Measurements from ENCODE around the gene CCDC83. TPM values are rescaled to one million over a fixed set of nuclear protein-coding genes. Genes with fewer than 3 reads are reported as not detected.

Gene CCDC83
- total RNA-seq, 1 experiment from 2014 or later: not detected

DNA sequence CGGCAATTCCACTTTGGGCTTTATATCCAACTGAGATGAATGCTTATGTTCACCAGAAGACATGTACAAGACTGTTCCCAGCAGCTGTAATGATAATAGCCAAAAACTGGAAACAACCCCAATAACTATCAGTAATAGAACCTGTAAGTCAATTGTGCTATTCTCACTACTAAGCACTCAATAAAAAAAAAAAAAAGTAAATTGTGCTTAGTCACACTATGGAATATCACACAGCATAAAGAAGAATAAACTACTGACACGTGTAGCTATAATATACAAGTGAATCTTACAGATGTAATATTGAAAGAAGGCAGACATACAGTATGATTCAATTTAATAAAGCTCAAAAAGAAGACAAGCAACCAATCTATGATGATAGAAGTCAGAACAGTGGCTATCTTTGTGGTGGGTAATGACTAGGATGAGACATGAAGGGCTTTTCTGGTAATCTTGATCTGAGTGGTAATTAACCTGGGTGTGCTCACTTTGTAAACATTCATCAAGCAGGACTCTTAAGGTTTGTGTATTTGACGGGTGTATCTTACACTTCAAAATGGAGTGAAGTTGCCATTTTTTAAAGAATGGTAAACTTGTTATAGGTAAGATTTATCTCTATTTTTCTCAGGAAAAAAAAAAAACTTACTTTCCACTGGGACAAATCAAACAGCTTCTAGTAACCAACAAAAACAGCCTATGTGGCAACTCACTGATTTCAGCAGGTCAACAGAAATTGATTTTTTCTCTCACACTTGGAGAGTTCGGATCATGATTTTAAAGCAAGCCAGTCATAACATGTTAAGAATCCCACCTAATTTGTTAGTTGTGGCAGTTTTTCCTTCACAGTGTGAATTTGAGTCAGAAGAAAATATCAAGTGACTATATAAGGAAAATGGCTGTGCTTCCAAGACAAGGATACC is 84.2 kb downstream of the CCDC83 start:
- peaks cover 3 to 7% of the 10 kb centered on the region in 2 experiments; a peak in 4 of 5 replicates for H3K9me3 Mint-ChIP-seq
- no peaks in the 10 kb centered on the region for H3K4me1 ChIP-seq (ENCODE audit: insufficient read depth, low read length)
- H3K23me2 ChIP-seq (ENCODE audit: insufficient read length, low read depth, low read length, poor library complexity, severe bottlenecking): no peaks in the 10 kb centered on the region
- no peak overlapping the region for H3T11ph ChIP-seq (ENCODE audit: low read length)
- H3K4me2 ChIP-seq (ENCODE audit: insufficient read depth, insufficient read length, low read length): no peak overlapping the region
- H3K4me3 Mint-ChIP-seq: no peak overlapping the region
- no peaks in the 10 kb centered on the region for H3K27me3 ChIP-seq (ENCODE audit: insufficient read depth, low read length)
- H4K91ac ChIP-seq (ENCODE audit: insufficient read length, low read depth, low read length): no peak overlapping the region
- no peak overlapping the region for H2BK120ac ChIP-seq (ENCODE audit: low read depth, low read length, poor library complexity, severe bottlenecking)
- H4K20me1 ChIP-seq (ENCODE audit: control insufficient read depth, insufficient read depth, insufficient read length): no peaks in the 10 kb centered on the region
- H3K36me3 Mint-ChIP-seq (ENCODE audit: insufficient read depth in 1 of 3, low read depth in 3 of 3): peaks cover 0 to 10% (median 4%) of the 10 kb centered on the region in 3 experiments; a peak in 4 of 7 replicates
- H4K5ac ChIP-seq (ENCODE audit: insufficient read length, low read depth, low read length): no peak overlapping the region
- DNase-seq: no peak
- no peak overlapping the region for H2BK15ac ChIP-seq (ENCODE audit: low read depth, low read length)
- H3K23ac ChIP-seq (ENCODE audit: insufficient read length, low read depth, low read length): no peak overlapping the region
- H3K27ac ChIP-seq (ENCODE audit: insufficient read length, low read depth, low read length): no peak overlapping the region
- no peak overlapping the region for H3K18ac ChIP-seq (ENCODE audit: insufficient read length, low read depth, low read length)
- H3K56ac ChIP-seq (ENCODE audit: insufficient read length, low read depth, low read length): no peak overlapping the region
- no peak overlapping the region for H2AK5ac ChIP-seq (ENCODE audit: insufficient read length, low read length)
- no peak overlapping the region for H3K14ac ChIP-seq (ENCODE audit: insufficient read depth, low read length)
- H3K9ac ChIP-seq (ENCODE audit: extremely low read depth, insufficient read length, low read length): no peak overlapping the region
- peaks cover 4% of the 10 kb centered on the region in 2 experiments; a peak in 2 of 4 replicates for H3K4me1 Mint-ChIP-seq
- H3K27ac Mint-ChIP-seq: no peak overlapping the region
- H3K79me2 ChIP-seq (ENCODE audit: insufficient read depth, low read length): no peaks in the 10 kb centered on the region
- H2BK20ac ChIP-seq (ENCODE audit: low read depth, low read length, poor library complexity, severe bottlenecking): no peak overlapping the region
- peaks cover 2% of the 10 kb centered on the region; the same call in 1 of the 2 replicates for H3K27me3 Mint-ChIP-seq (ENCODE audit: low read depth)
- no peak overlapping the region for H3K4ac ChIP-seq (ENCODE audit: low read depth, low read length)
- H2AFZ ChIP-seq (ENCODE audit: low read length): no peak overlapping the region
- no peak overlapping the region for H2BK12ac ChIP-seq (ENCODE audit: insufficient read length, low read depth, low read length)
- no peak overlapping the region for H2BK5ac ChIP-seq (ENCODE audit: insufficient read length, low read length)
- WGBS (ENCODE audit: extremely low coverage, insufficient read length, low lambda C conversion rate): no CpG with 5 or more reads among the region's 4 CpGs
- H4K8ac ChIP-seq (replicated peaks; ENCODE audit: insufficient read length, low read depth, low read length): no peak overlapping the region
- TF ChIP-seq, protein P1, sequence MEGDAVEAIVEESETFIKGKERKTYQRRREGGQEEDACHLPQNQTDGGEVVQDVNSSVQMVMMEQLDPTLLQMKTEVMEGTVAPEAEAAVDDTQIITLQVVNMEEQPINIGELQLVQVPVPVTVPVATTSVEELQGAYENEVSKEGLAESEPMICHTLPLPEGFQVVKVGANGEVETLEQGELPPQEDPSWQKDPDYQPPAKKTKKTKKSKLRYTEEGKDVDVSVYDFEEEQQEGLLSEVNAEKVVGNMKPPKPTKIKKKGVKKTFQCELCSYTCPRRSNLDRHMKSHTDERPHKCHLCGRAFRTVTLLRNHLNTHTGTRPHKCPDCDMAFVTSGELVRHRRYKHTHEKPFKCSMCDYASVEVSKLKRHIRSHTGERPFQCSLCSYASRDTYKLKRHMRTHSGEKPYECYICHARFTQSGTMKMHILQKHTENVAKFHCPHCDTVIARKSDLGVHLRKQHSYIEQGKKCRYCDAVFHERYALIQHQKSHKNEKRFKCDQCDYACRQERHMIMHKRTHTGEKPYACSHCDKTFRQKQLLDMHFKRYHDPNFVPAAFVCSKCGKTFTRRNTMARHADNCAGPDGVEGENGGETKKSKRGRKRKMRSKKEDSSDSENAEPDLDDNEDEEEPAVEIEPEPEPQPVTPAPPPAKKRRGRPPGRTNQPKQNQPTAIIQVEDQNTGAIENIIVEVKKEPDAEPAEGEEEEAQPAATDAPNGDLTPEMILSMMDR (conservative IDR thresholded peaks at IDR 0.05): no peak
- no peaks in the 10 kb centered on the region for H3K9me3 ChIP-seq (ENCODE audit: control insufficient read depth, low read depth, low read length)
- H3K79me1 ChIP-seq (ENCODE audit: insufficient read depth, low read depth, low read length, poor library complexity, severe bottlenecking): no peaks in the 10 kb centered on the region

Measured in H9 (cell line).